NCI-H128 (cell line): ENCODE measurements around the gene OSGEP.

Experiments used
- DNase-seq: peaks from one replicate; lab custom pipeline; 2025; ENCODE audit not compliant: unreplicated experiment; lab: John Stamatoyannopoulos, UW

Gene OSGEP

DNA sequence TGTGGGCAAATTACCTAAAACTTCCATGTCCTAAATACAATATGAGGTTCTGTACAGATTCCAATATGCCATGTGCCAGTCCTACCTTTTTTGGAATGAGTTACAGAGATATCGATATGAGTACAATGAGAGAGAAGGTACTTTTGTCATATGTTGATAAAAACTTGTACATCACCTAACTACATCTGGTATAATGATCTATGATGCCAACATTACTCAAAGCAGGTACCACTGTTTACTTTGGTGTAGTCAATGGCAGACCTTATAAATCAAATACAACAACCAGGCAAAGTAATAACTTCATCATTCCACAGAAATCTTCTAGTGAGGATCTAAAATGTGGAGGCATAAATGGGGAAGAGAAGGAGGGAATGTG, 54.0 kb downstream of the OSGEP start:
- no peak for DNase-seq

DNA sequence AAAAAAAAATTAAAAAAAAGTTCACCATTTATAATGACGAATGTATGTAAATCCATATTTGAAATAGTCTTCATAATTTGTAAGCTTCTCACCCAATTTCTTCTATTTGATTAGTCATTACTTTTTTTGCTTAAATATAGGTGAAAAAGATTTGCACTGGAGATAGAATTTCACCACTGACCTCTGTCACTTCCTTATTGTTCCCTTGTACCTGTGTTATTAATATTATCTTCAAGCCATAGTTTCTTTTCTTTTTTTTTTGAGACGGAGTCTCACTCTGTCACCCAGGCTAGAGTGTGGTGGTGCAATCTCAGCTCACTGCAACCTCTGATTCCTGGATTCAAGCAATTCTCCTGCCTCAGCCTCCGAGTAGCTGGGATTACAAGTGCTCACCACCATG, 57.1 kb downstream of the OSGEP start:
- no peak for DNase-seq
